Measurements from ENCODE around the gene SYNE2.

Gene SYNE2

GRCh38 chr14:63910583-63911363 is 58.0 kb downstream of the SYNE2 start:
- no peak for DNase-seq

GRCh38 chr14:63911404-63911803 is 58.6 kb downstream of the SYNE2 start:
- DNase-seq, result no peak

- no peak for DNase-seq
These were observed 59.5 kb downstream of the SYNE2 start for GRCh38 chr14:63912286-63912685.

- no peak for DNase-seq
These were observed 65.6 kb downstream of the SYNE2 start for GRCh38 chr14:63918411-63918810.

- DNase-seq, result no peak
These were observed 70.1 kb downstream of the SYNE2 start for GRCh38 chr14:63922696-63923421.

GRCh38 chr14:63923422-63923752 is 70.6 kb downstream of the SYNE2 start:
- DNase-seq, result no peak

GRCh38 chr14:63924375-63924774 is 71.6 kb downstream of the SYNE2 start:
- DNase-seq, result no peak

- DNase-seq, result no peak
These were observed 73.8 kb downstream of the SYNE2 start for GRCh38 chr14:63926641-63927040.

GRCh38 chr14:63928744-63929174 is 76.0 kb downstream of the SYNE2 start:
- no peak for DNase-seq

GRCh38 chr14:63933110-63933509 is 80.3 kb downstream of the SYNE2 start:
- peak; percentile 32 for DNase-seq

- no peak for DNase-seq
These were observed 80.9 kb downstream of the SYNE2 start for GRCh38 chr14:63933711-63934110.

GRCh38 chr14:63938198-63939005 is 85.6 kb downstream of the SYNE2 start:
- DNase-seq, result peak; percentile 35

- DNase-seq, result no peak
These were observed 86.1 kb downstream of the SYNE2 start for GRCh38 chr14:63939006-63939270.

- peak; percentile 45 for DNase-seq
These were observed 87.6 kb downstream of the SYNE2 start for GRCh38 chr14:63940387-63940786.

GRCh38 chr14:63941023-63941422 is 88.2 kb downstream of the SYNE2 start:
- peak; percentile 24 for DNase-seq

GRCh38 chr14:63949696-63950095 is 96.9 kb downstream of the SYNE2 start:
- no peak for DNase-seq

- no peak for DNase-seq
These were observed 98.2 kb downstream of the SYNE2 start for GRCh38 chr14:63951021-63951420.

- DNase-seq, result no peak
These were observed 98.6 kb downstream of the SYNE2 start for GRCh38 chr14:63951429-63951828.

- DNase-seq, result no peak
These were observed 99.5 kb downstream of the SYNE2 start for GRCh38 chr14:63952053-63952932.

- DNase-seq, result no peak
These were observed 100.2 kb downstream of the SYNE2 start for GRCh38 chr14:63952933-63953437.

- DNase-seq, result no peak
These were observed 103.5 kb downstream of the SYNE2 start for GRCh38 chr14:63956326-63956725.

- DNase-seq, result no peak
These were observed 108.2 kb downstream of the SYNE2 start for GRCh38 chr14:63960926-63961567.
